GM12878 (cell line): ENCODE measurements around the gene MGAT4B. TPM values are rescaled to one million over a fixed set of nuclear protein-coding genes. Genes with fewer than 3 reads are reported as not detected.
A peak's percentile ranks its signal among the peaks of the same experiment; 100 is the strongest.

Experiments
- ATAC-seq: fragments of 200-7000 bp; cut with Tn5 transposase; 3 replicates; pipeline ENCODE4 v1.9.1; 2020; ENCODE audit warnings: mild to moderate bottlenecking, moderate library complexity
- BruUV-seq: library from RNA; stranded (reverse); fragments of 400-500 nt; replicated peaks from 2 replicates; lab custom pipeline; 2021; lab: Mats Ljungman, UMichigan
- CTCF ChIA-PET: fragments of 300-600 bp; sonication (Branson Sonifier 250); formaldehyde crosslinking; extraction: SDS; loops from one replicate; lab custom pipeline; 2021; ENCODE audit warnings: inconsistent platforms; lab: Yijun Ruan, JAX
- POLR2A ChIA-PET: fragments of 350-600 bp; formaldehyde crosslinking; extraction: SDS; loops from one replicate; lab custom pipeline; 2021; ENCODE audit warnings: inconsistent platforms; lab: Charles Lee
- RAD21 ChIA-PET: fragments of 300-600 bp; sonication (Branson Sonifier 250); formaldehyde crosslinking; loops from one replicate; lab custom pipeline; 2023; ENCODE audit warnings: antibody characterized with exemption; ENCODE audit not compliant: unreplicated experiment; lab: Charles Lee
- SMC1A ChIA-PET: fragments of 300-600 bp; sonication (Branson Sonifier 250); formaldehyde crosslinking; loops from one replicate; lab custom pipeline; 2023; ENCODE audit not compliant: unreplicated experiment, uncharacterized antibody; lab: Charles Lee
- DNase-seq: peaks from one replicate; pipeline ENCODE4 v3.0.0-alpha.2; 2011; ENCODE audit warnings: low read depth, low spot score
- FAIRE-seq: peaks from 3 replicates; lab custom pipeline; 2011; peaks lifted over from hg19 to GRCh38; lab: Jason Lieb, UNC
- H2AFZ ChIP-seq: 2 replicates; pipeline ENCODE4 v1.6.0; 2011; ENCODE audit warnings: low read depth, low read length, control low read depth; ENCODE audit not compliant: control insufficient read depth
- H3K27ac ChIP-seq: 2 replicates; pipeline ENCODE4 v1.5.1; 2011; ENCODE audit warnings: control low read depth; ENCODE audit not compliant: control insufficient read depth, insufficient read depth
- H3K27me3 ChIP-seq, 2 experiments: replicated peaks in 1 of 2; 2 replicates each; pipeline versions ENCODE4 v1.6.0 to v1.6.1; 2011; ENCODE audit warnings: low read length in 1 of 2; ENCODE audit not compliant: control insufficient read depth in 2 of 2, insufficient read depth in 2 of 2
- H3K36me3 ChIP-seq, 2 experiments: 2 replicates each; pipeline ENCODE4 v1.5.1; 2011; ENCODE audit warnings: low read length in 1 of 2; ENCODE audit not compliant: control insufficient read depth in 2 of 2, insufficient read depth in 2 of 2
- H3K4me1 ChIP-seq: 2 replicates; pipeline ENCODE4 v1.6.1; 2011; ENCODE audit warnings: mild to moderate bottlenecking, low read length, moderate library complexity, mixed read lengths; ENCODE audit not compliant: control insufficient read depth, insufficient read depth
- H3K4me2 ChIP-seq: 2 replicates; pipeline ENCODE4 v1.6.0; 2011; ENCODE audit warnings: control low read depth; ENCODE audit not compliant: control insufficient read depth, insufficient read depth
- H3K4me3 ChIP-seq: fragments of 200-600 bp; sonication (generic); 2 replicates; pipeline ENCODE4 v1.5.1; 2016
- H3K79me2 ChIP-seq: 2 replicates; pipeline ENCODE4 v1.6.0; 2011; ENCODE audit warnings: low read length; ENCODE audit not compliant: control insufficient read depth, insufficient read depth
- H3K9ac ChIP-seq: 2 replicates; pipeline ENCODE4 v1.8.0; 2011; ENCODE audit warnings: low read length, control low read depth, mixed read lengths; ENCODE audit not compliant: control insufficient read depth, insufficient read depth
- H3K9me3 ChIP-seq: replicated peaks from 3 replicates; pipeline ENCODE4 v1.5.1; 2011; ENCODE audit warnings: mild to moderate bottlenecking, low read length; ENCODE audit not compliant: control insufficient read depth, insufficient read depth
- H4K20me1 ChIP-seq: 2 replicates; pipeline ENCODE4 v1.6.0; 2011; ENCODE audit not compliant: control insufficient read depth, insufficient read depth
- ATF3 ChIP-seq: IDR thresholded peaks from 2 replicates; pipeline ENCODE4 v1.6.1; 2011; ENCODE audit warnings: low read depth, mild to moderate bottlenecking, low read length, moderate library complexity, borderline replicate concordance; ENCODE audit errors: extremely low read depth
- E2F8 ChIP-seq: fragments of 450-650 bp; IDR thresholded peaks from 2 replicates; pipeline ENCODE4 v1.6.1; 2018; ENCODE audit warnings: mild to moderate bottlenecking, low read depth, moderate library complexity; ENCODE audit not compliant: partially characterized antibody
- GABPA ChIP-seq: IDR thresholded peaks from 2 replicates; pipeline ENCODE4 v1.6.1; 2014; ENCODE audit warnings: antibody characterized with exemption, low read depth, mild to moderate bottlenecking, inconsistent platforms
- GATAD2B ChIP-seq: fragments of 450-650 bp; conservative IDR thresholded peaks from 2 replicates; pipeline ENCODE4 v1.6.1; 2017; ENCODE audit warnings: low read depth, mild to moderate bottlenecking, moderate library complexity
- HDGF ChIP-seq: fragments of 450-650 bp; IDR thresholded peaks from 2 replicates; pipeline ENCODE4 v1.6.1; 2016; ENCODE audit warnings: antibody characterized with exemption
- MAX ChIP-seq: IDR thresholded peaks from 2 replicates; pipeline ENCODE4 v1.6.1; 2012; ENCODE audit warnings: low read depth, low read length, improper control_type of control experiment
- NRF1 ChIP-seq: conservative IDR thresholded peaks from 2 replicates; pipeline ENCODE4 v1.6.1; 2011; ENCODE audit warnings: mild to moderate bottlenecking, low read depth, low read length, improper control_type of control experiment
- SIN3A ChIP-seq: IDR thresholded peaks from 2 replicates; pipeline ENCODE4 v1.6.1; 2012; ENCODE audit warnings: low read depth, low read length, improper control_type of control experiment
- WGBS: methylation state at CpG from one replicate; pipeline ENCODE4 v1.1.6; 2016; ENCODE audit warnings: low lambda C conversion rate; ENCODE audit not compliant: insufficient replicate concordance, insufficient coverage; ENCODE audit errors: missing lambda C conversion rate; 5-methylcytosine and 5-hydroxymethylcytosine counted together
- in situ Hi-C: fragments of 300-500 bp; cut with MboI; formaldehyde crosslinking; loops from 9 replicates; pipeline ENCODE4 v1.14.3; 2018; ENCODE audit warnings: mixed read lengths
- intact Hi-C: fragments of 100-400 bp; cut with micrococcal nuclease; formaldehyde crosslinking; loops from one replicate; pipeline ENCODE4 v1.14.2; 2022; ENCODE audit not compliant: unreplicated experiment
- polyA plus RNA-seq, 11 experiments: library from polyadenylated mRNA; depleted of rRNA in 4 of 11; unstranded in 6 of 11; stranded (reverse) in 5 of 11; fragments of >200 nt; fragmentation: Nextera tagmentation in 4 of 11; fragmentation: Illumina TruSeq in 1 of 11; extraction: Ambion mirVana in 4 of 11; extraction: Trizol in 1 of 11; gene quantifications; 1 replicate in 1 of 11; 2 replicates in 10 of 11; pipeline versions ENCODE4 v1.2.1 to v1.2.3, GENCODE V29; 2011 to 2016; ENCODE audit warnings: inconsistent platforms in 2 of 11, missing spikeins in 2 of 11, low read depth in 1 of 11
- total RNA-seq, 4 experiments: library from RNA; depleted of rRNA in 3 of 4; stranded (reverse); fragments of >200 nt in 3 of 4; fragmentation: Illumina TruSeq in 1 of 4; extraction: Trizol in 1 of 4; gene quantifications; 2 replicates each; pipeline versions ENCODE4 v1.2.1 to v1.2.3, GENCODE V29; 2013 to 2021
- TF ChIP-seq, protein P1 (sequence below): fragments of 450-650 bp; formaldehyde crosslinking; IDR thresholded peaks from 2 replicates; pipeline ENCODE4 v1.5.0; 2022; ENCODE audit warnings: mild to moderate bottlenecking, missing genetic modification characterization
- TF ChIP-seq, protein P2 (sequence below): fragments of 450-650 bp; IDR thresholded peaks from 2 replicates; pipeline ENCODE4 v1.6.1; 2017; ENCODE audit warnings: mild to moderate bottlenecking, low read depth, inconsistent platforms; ENCODE audit not compliant: poor library complexity, severe bottlenecking
- TF ChIP-seq, protein P3 (sequence below): IDR thresholded peaks from 2 replicates; pipeline ENCODE4 v1.6.1; 2011; ENCODE audit warnings: borderline replicate concordance, low read depth, mild to moderate bottlenecking, moderate library complexity, low read length; ENCODE audit not compliant: insufficient read depth, poor library complexity, severe bottlenecking

Gene MGAT4B
- total and polyA plus RNA-seq, 10 of the 15 experiments (the other 5 are each of a cell fraction or from before 2014, with no cell fraction given), result 0.60 to 82.5 (median 34.4) TPM; not detected in 1

DNA sequence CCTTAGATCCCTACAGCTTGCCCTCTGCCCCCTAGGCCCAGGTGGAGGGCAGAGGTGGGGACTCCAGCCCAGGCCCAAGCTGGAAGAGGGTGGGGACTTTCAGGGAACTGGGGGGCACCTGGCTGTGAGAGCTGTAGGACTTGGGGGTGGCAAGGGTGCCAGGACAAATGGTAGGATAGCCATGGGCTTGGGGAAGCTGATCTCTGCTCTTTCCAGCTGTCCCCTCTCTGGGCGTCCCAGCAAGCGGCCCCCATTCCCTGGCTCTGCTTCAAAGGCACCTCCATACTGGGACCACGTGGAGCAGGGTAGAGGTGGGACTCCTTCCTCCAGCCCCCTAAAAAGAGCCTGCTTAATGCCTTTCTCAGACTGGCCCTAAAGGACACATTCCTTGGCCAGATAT, 12.5 kb downstream of the MGAT4B start:
- POLR2A ChIA-PET, result interaction anchor here (0.6 kb wide), 1 partner anchor 28 kb away, joined by 6 read pairs; no protein-coding TSS in a partner anchor
- TF ChIP-seq GABPA, result no peak
- TF ChIP-seq MAX, result no peak
- no peak for TF ChIP-seq ATF3
- TF ChIP-seq NRF1, result no peak
- TF ChIP-seq, protein P1, sequence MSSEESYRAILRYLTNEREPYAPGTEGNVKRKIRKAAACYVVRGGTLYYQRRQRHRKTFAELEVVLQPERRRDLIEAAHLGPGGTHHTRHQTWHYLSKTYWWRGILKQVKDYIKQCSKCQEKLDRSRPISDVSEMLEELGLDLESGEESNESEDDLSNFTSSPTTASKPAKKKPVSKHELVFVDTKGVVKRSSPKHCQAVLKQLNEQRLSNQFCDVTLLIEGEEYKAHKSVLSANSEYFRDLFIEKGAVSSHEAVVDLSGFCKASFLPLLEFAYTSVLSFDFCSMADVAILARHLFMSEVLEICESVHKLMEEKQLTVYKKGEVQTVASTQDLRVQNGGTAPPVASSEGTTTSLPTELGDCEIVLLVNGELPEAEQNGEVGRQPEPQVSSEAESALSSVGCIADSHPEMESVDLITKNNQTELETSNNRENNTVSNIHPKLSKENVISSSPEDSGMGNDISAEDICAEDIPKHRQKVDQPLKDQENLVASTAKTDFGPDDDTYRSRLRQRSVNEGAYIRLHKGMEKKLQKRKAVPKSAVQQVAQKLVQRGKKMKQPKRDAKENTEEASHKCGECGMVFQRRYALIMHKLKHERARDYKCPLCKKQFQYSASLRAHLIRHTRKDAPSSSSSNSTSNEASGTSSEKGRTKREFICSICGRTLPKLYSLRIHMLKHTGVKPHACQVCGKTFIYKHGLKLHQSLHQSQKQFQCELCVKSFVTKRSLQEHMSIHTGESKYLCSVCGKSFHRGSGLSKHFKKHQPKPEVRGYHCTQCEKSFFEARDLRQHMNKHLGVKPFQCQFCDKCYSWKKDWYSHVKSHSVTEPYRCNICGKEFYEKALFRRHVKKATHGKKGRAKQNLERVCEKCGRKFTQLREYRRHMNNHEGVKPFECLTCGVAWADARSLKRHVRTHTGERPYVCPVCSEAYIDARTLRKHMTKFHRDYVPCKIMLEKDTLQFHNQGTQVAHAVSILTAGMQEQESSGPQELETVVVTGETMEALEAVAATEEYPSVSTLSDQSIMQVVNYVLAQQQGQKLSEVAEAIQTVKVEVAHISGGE, result no peak
- TF ChIP-seq SIN3A, result no peak
- TF ChIP-seq, protein P2, sequence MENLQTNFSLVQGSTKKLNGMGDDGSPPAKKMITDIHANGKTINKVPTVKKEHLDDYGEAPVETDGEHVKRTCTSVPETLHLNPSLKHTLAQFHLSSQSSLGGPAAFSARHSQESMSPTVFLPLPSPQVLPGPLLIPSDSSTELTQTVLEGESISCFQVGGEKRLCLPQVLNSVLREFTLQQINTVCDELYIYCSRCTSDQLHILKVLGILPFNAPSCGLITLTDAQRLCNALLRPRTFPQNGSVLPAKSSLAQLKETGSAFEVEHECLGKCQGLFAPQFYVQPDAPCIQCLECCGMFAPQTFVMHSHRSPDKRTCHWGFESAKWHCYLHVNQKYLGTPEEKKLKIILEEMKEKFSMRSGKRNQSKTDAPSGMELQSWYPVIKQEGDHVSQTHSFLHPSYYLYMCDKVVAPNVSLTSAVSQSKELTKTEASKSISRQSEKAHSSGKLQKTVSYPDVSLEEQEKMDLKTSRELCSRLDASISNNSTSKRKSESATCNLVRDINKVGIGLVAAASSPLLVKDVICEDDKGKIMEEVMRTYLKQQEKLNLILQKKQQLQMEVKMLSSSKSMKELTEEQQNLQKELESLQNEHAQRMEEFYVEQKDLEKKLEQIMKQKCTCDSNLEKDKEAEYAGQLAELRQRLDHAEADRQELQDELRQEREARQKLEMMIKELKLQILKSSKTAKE, result no peak
- TF ChIP-seq HDGF, result no peak
- TF ChIP-seq, protein P3, sequence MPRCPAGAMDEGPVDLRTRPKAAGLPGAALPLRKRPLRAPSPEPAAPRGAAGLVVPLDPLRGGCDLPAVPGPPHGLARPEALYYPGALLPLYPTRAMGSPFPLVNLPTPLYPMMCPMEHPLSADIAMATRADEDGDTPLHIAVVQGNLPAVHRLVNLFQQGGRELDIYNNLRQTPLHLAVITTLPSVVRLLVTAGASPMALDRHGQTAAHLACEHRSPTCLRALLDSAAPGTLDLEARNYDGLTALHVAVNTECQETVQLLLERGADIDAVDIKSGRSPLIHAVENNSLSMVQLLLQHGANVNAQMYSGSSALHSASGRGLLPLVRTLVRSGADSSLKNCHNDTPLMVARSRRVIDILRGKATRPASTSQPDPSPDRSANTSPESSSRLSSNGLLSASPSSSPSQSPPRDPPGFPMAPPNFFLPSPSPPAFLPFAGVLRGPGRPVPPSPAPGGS, result no peak
- TF ChIP-seq GATAD2B, result no peak
- no peak for TF ChIP-seq E2F8

More for the DNA sequence above, 12.5 kb downstream of the MGAT4B start:
- no peaks in the 10 kb centered on the region for H3K79me2 ChIP-seq
- BruUV-seq, result no TSS peak
- H3K4me2 ChIP-seq, result 0 out of 2 replicates have a peak overlapping the region, but pooled peaks have one; percentile 30
- H3K27ac ChIP-seq, result no peak overlapping the region
- H2AFZ ChIP-seq, result no peak overlapping the region
- FAIRE-seq, result no peak
- RAD21 ChIA-PET, result interaction anchor here (1.3 to 1.5 kb wide), 2 partner anchors 31 to 115 kb away, joined by 5 to 7 read pairs; no protein-coding TSS in a partner anchor
- 96% methylated on average over 3 of the region's 3 CpGs for WGBS
- no peak for ATAC-seq
- intact Hi-C loops (no loop called here), in situ Hi-C loops (loop anchor here (25.0 kb wide), 1 partner anchor 293 kb away; no protein-coding TSS in a partner anchor)
- DNase-seq, result no peak
- no peak overlapping the region for H3K4me3 ChIP-seq
- no peaks in the 10 kb centered on the region for H3K9me3 ChIP-seq
- SMC1A ChIA-PET, result interaction anchor here (0.9 to 1.2 kb wide), 4 partner anchors 9 to 132 kb away, joined by 3 to 4 read pairs (median 3); no protein-coding TSS in a partner anchor
- CTCF ChIA-PET, result interaction anchor here (0.7 to 2.9 kb wide), 3 partner anchors 13 to 31 kb away, joined by 3 to 14 read pairs (median 3); no protein-coding TSS in a partner anchor
- peak overlapping the region; percentile 16; the same call in 1 of the 2 replicates for H3K9ac ChIP-seq
- peaks cover 23% of the 10 kb centered on the region for H3K4me1 ChIP-seq
- no peaks in the 10 kb centered on the region for H4K20me1 ChIP-seq
- no peaks in the 10 kb centered on the region for H3K27me3 ChIP-seq
- peaks cover 0 to 8% of the 10 kb centered on the region in 2 experiments; a peak in 2 of 4 replicates for H3K36me3 ChIP-seq
